GM11168 (cell line): ENCODE measurements around the gene FGF9.

Experiments used
- in situ Hi-C: fragments of 300-500 bp; cut with MboI; formaldehyde crosslinking; loops from one replicate; pipeline ENCODE4 v1.12.0; 2022; ENCODE audit warnings: low sequenced_read_pairs; ENCODE audit not compliant: unreplicated experiment

The FGF9 gene

GRCh38 chr13:21749410-21749809 lies 78.5 kb downstream of the FGF9 start:
- in situ Hi-C loops: no loop called here

- in situ Hi-C loops: no loop called here
Measured at GRCh38 chr13:21752501-21752900, 81.6 kb downstream of the FGF9 start.

- in situ Hi-C loops: no loop called here
Measured at GRCh38 chr13:21753117-21753729, 82.3 kb downstream of the FGF9 start.
